Measurements from ENCODE around the gene SKIC8. TPM values are rescaled to one million over a fixed set of nuclear protein-coding genes. Genes with fewer than 3 reads are reported as not detected.

The SKIC8 gene
- total and polyA plus RNA-seq, 2 experiments from 2014 or later = 60.6 to 70.2 TPM

- no peaks in the 10 kb centered on the region for H4K20me1 ChIP-seq (ENCODE audit: insufficient read depth, poor library complexity, severe bottlenecking)
- H3K27ac ChIP-seq = no peak overlapping the region
- peak; percentile 16 for DNase-seq (ENCODE audit: low spot score)
- H3K36me3 ChIP-seq (replicated peaks; ENCODE audit: insufficient read depth, low read depth) = no peaks in the 10 kb centered on the region
- H3K4me1 ChIP-seq (ENCODE audit: insufficient read depth) = no peaks in the 10 kb centered on the region
- H3K27me3 ChIP-seq = no peaks in the 10 kb centered on the region
- WGBS (ENCODE audit: low lambda C conversion rate, missing lambda C conversion rate) = 81% methylated on average over 9 of the region's 9 CpGs
- H3K4me2 ChIP-seq = no peak overlapping the region
- H3K4me3 ChIP-seq = no peak overlapping the region
- no peak overlapping the region for H2AFZ ChIP-seq
- no peaks in the 10 kb centered on the region for H3K79me2 ChIP-seq
- no peaks in the 10 kb centered on the region for H3K9me2 ChIP-seq (replicated peaks; ENCODE audit: insufficient read depth)
- H3K9me3 ChIP-seq (ENCODE audit: low read depth) = no peaks in the 10 kb centered on the region
- TF ChIP-seq EZH2 (IDR thresholded peaks at IDR 0.05; ENCODE audit: borderline replicate concordance) (no peak), EZH2phosphoT487 (IDR thresholded peaks at IDR 0.05; ENCODE audit: low read depth, severe bottlenecking, unreplicated experiment) (no peak), CTCF (IDR thresholded peaks at IDR 0.05; ENCODE audit: poor library complexity) (no peak)
Measured at GRCh38 chr15:78265752-78266224, 33.6 kb downstream of the SKIC8 start.

GRCh38 chr15:78265137-78265460, 34.3 kb downstream of the SKIC8 start:
- no peak for DNase-seq (ENCODE audit: low spot score)
- Histone ChIP-seq H2AFZ (peak overlapping the region; percentile 76), H3K4me3 (no peak overlapping the region), H3K9me2 (replicated peaks; ENCODE audit: insufficient read depth) (no peaks in the 10 kb centered on the region), H3K4me1 (ENCODE audit: insufficient read depth) (no peaks in the 10 kb centered on the region), H3K9me3 (ENCODE audit: low read depth) (no peaks in the 10 kb centered on the region), H4K20me1 (ENCODE audit: insufficient read depth, poor library complexity, severe bottlenecking) (no peaks in the 10 kb centered on the region), H3K36me3 (replicated peaks; ENCODE audit: insufficient read depth, low read depth) (no peaks in the 10 kb centered on the region), H3K27me3 (no peaks in the 10 kb centered on the region), H3K27ac (no peak overlapping the region), H3K79me2 (no peaks in the 10 kb centered on the region), H3K4me2 (peak overlapping the region; percentile 80)
- 83% methylated on average over 12 of the region's 12 CpGs for WGBS (ENCODE audit: low lambda C conversion rate, missing lambda C conversion rate)
- TF ChIP-seq EZH2phosphoT487 (IDR thresholded peaks at IDR 0.05; ENCODE audit: low read depth, severe bottlenecking, unreplicated experiment) (no peak), CTCF (IDR thresholded peaks at IDR 0.05; ENCODE audit: poor library complexity) (no peak), EZH2 (IDR thresholded peaks at IDR 0.05; ENCODE audit: borderline replicate concordance) (no peak)

- H3K4me1 ChIP-seq (ENCODE audit: insufficient read depth) = no peaks in the 10 kb centered on the region
- no peaks in the 10 kb centered on the region for H4K20me1 ChIP-seq (ENCODE audit: insufficient read depth, poor library complexity, severe bottlenecking)
- no peaks in the 10 kb centered on the region for H3K27me3 ChIP-seq
- H3K79me2 ChIP-seq = no peaks in the 10 kb centered on the region
- TF ChIP-seq EZH2phosphoT487 (IDR thresholded peaks at IDR 0.05; ENCODE audit: low read depth, severe bottlenecking, unreplicated experiment) (no peak), CTCF (IDR thresholded peaks at IDR 0.05; ENCODE audit: poor library complexity) (no peak), EZH2 (IDR thresholded peaks at IDR 0.05; ENCODE audit: borderline replicate concordance) (no peak)
- no peaks in the 10 kb centered on the region for H3K9me2 ChIP-seq (replicated peaks; ENCODE audit: insufficient read depth)
- H3K4me2 ChIP-seq = peak within 1 kb of the TSS; percentile 80
- DNase-seq (ENCODE audit: low spot score) = peak; percentile 29
- H3K27ac ChIP-seq = no peak within 1 kb of the TSS
- no peaks in the 10 kb centered on the region for H3K9me3 ChIP-seq (ENCODE audit: low read depth)
- WGBS (ENCODE audit: low lambda C conversion rate, missing lambda C conversion rate) = 48% methylated on average over 53 of the region's 107 CpGs
- no peaks in the 10 kb centered on the region for H3K36me3 ChIP-seq (replicated peaks; ENCODE audit: insufficient read depth, low read depth)
- no peak within 1 kb of the TSS for H3K4me3 ChIP-seq
- peak within 1 kb of the TSS; percentile 76 for H2AFZ ChIP-seq
Measured at GRCh38 chr15:78264304-78265136, 34.9 kb downstream of the SKIC8 start, which contains the start of gene DNAJA4. Gene DNAJA4, plus strand, starts transcription at chr15:78264562. Its CDS starts 202 bp downstream, at chr15:78264764.

Data from hepatocyte (in vitro differentiated cells).